GM18526 (cell line): Measurements from ENCODE around the gene UBE3B.

Experiments used
- POLR2A ChIP-seq: IDR thresholded peaks from 3 replicates; pipeline ENCODE4 v1.6.1; 2011; ENCODE audit not compliant: insufficient read length; ENCODE audit errors: extremely low read depth

Gene UBE3B

GRCh38 chr12:109447482-109447881 is 30.0 kb upstream of the UBE3B start:
- TF ChIP-seq POLR2A = no peak

GRCh38 chr12:109448272-109448671 is 29.2 kb upstream of the UBE3B start:
- TF ChIP-seq POLR2A = no peak

GRCh38 chr12:109448707-109449390 is 28.6 kb upstream of the UBE3B start:
- no peak for TF ChIP-seq POLR2A

- no peak for TF ChIP-seq POLR2A
Observed at GRCh38 chr12:109449845-109450532, 27.4 kb upstream of the UBE3B start.

- TF ChIP-seq POLR2A = no peak
Observed at GRCh38 chr12:109450980-109451379, 26.5 kb upstream of the UBE3B start.

- TF ChIP-seq POLR2A = no peak
Observed at GRCh38 chr12:109451400-109451799, 26.0 kb upstream of the UBE3B start.

- TF ChIP-seq POLR2A = no peak
Observed at GRCh38 chr12:109452489-109452888, 24.9 kb upstream of the UBE3B start.

GRCh38 chr12:109455706-109456105 is 21.7 kb upstream of the UBE3B start:
- TF ChIP-seq POLR2A = no peak

- no peak for TF ChIP-seq POLR2A
Observed at GRCh38 chr12:109458086-109458485, 19.3 kb upstream of the UBE3B start.

- no peak for TF ChIP-seq POLR2A
Observed at GRCh38 chr12:109458771-109459208, 18.6 kb upstream of the UBE3B start.

- no peak for TF ChIP-seq POLR2A
Observed at GRCh38 chr12:109459247-109459646, 18.2 kb upstream of the UBE3B start.

GRCh38 chr12:109460538-109460937 is 16.9 kb upstream of the UBE3B start:
- no peak for TF ChIP-seq POLR2A

GRCh38 chr12:109461049-109461845 is 16.2 kb upstream of the UBE3B start:
- no peak for TF ChIP-seq POLR2A

GRCh38 chr12:109461846-109462756 is 15.3 kb upstream of the UBE3B start:
- TF ChIP-seq POLR2A = no peak

GRCh38 chr12:109462868-109463692 is 14.4 kb upstream of the UBE3B start:
- TF ChIP-seq POLR2A = no peak

GRCh38 chr12:109463756-109464155 is 13.7 kb upstream of the UBE3B start:
- TF ChIP-seq POLR2A = no peak
